ENCODE results near the gene ETV6.

Gene ETV6

DNA sequence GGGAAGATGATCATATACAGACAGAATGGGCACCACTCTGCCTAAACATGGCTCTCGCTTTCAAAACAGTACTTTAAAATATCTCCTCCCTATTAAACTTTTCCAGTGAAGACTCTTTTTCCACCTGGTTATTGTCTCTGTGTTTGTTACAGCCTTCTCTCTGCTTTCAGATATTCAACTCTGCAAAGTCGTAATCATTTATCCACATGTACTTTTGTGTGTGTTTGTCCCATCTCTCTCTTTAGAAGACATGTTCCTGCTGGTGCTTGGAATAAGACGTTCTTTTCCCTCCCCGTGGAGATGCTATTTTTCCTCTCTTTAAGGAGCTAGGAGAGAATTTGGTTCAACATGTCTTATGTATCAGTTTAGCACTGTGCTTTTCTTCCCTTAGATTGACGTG is 45.1 kb downstream of the ETV6 start:
- no peak for DNase-seq (ENCODE audit: low read depth)

DNA sequence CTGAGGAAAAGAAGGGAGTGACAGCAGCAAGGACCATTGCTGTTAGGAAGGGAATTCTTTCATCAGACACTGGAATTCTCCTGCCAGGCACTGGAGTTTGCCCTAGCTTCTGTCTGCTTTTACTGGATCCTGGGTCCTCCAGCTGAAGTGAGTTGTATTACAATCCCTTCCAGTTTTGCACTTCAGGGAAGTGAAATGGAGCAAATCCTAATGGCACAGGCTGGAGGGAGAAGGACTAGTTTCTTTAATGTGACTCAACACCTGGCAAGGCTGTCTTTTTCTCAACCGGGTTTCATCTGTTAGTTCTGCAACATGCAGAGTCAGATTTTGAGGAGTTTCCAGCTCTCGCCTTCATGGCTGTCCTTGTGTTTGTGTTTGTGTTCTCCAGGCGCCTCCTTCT is 45.8 kb downstream of the ETV6 start:
- DNase-seq (ENCODE audit: low read depth), result no peak

DNA sequence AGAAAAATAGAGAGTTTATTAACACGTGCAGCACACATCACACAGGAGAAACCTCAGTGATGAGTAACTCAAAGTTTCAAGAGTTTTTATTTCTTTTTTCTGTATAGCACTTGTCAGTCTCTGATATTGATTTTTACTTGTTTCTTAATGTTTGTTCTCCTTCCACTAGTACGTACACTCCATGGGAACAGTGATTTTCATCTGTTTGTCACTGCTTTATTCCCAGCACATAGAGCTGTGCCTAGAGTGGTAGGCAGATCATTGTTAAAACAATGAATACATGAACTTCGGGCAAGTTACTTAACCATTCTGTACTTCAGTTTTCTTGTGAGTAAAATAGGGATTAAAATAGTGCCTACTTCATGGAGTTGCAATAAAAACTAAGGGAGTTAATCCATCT is 46.6 kb downstream of the ETV6 start:
- DNase-seq (ENCODE audit: low read depth), result no peak

DNA sequence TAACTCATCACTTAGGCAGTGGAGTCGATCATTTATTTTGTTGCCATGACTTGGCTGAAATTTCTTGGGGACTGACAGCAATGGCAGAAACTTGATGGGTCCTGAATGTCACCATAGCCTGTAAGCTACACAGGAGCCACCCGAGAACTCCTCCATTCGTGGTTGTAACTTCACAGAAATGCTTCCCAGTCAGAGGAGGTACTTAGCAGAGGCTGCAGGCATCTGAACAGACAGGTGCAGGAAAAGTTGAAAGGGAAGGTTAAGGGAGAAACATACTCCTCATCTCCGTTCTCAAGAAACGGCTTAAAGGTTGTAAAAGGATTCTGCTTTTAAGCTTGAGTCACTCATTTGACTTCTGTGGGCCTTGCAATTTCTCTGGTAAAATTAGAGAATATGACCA is 47.7 kb downstream of the ETV6 start:
- DNase-seq (ENCODE audit: low read depth), result no peak

DNA sequence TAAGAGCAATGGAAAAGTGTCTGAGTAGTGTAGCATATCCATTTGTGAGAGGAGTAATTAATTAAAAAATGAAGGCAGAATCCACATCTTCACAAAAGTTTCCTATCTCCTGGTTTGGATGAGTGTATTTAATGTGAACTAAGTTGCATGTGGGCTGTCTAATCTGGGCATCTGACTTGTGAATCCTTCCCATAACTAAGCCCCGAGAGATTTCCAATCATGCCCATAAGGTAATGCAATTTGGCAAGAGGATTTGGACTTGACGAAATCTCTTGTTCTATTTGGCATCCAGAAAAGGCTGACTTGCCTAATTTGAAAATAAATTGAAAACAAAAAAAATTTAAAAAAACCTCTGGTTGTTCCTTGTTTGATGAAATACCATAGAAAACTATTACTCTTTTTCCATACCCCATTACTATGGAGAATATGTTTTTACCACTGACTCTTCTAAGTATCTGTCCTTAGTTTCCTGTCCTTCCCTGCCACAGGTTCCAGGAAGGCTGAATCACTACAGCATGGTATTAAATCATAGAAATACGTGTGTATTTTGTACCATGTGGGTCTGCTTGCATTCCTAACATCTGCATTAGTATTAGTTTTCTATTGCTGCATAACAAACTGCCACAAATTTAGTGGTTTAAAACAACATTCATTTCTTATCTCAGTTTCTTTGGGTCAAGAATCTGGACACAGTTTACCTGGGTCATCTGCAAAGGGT is 48.4 kb downstream of the ETV6 start:
- no peak for DNase-seq (ENCODE audit: low read depth)

DNA sequence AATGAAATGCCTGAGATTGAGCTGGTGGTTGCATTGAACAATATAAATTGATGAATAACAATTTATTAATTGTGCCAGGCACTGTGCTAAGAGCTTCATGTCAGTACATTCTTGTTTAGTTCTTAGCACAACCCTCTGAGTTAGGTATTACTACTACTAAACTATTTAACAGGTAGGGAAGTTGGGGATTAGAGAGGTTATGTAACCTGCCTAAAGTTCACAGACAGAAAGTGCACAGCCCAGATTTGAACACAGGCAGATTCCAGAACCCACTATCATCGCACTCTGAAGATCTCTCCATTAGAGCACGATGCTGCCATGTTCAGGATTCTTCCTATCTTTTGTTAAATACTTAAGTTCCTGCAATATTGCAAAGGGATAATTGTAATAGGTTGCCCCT is 49.3 kb downstream of the ETV6 start:
- no peak for DNase-seq (ENCODE audit: low read depth)

DNA sequence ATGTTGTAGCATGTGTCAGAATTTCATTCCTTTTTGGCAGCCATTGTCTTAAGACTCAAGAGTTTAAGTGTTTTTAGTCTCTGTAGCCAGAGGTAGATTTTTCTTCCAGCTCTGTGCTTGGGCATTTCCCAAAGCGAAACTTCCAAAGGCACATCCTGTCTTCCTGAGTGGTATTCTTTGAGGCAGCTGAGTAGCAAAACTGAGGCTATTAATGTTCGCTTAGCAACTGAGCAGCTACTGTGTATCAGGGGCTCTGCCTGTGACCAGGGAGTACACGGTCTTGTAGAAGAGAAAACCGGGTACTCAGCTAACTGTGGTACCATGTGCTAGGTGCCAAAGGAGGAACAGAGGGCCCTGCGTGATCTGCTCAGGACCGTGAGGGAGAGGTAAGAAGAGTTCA is 52.0 kb downstream of the ETV6 start:
- DNase-seq (ENCODE audit: low read depth), result no peak

DNA sequence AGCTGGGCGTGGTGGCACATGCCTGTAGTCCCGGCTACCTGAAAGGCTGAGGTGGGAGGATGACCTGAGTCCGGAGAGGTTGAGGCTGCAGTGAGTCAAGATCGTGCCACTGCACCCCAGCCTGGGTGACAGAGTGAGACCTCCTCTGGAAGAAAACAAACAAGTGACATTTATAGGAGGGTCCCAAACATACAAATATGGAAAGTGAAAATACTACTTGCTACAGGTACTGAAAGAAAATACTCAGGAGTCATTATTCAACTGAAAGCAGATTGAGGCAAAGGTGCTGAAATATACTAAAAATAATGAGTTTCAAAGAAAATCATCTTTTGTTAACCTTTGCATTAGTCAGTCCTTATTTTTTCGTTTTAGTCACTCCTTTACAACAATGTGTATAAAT is 53.5 kb downstream of the ETV6 start:
- DNase-seq (ENCODE audit: low read depth), result no peak

DNA sequence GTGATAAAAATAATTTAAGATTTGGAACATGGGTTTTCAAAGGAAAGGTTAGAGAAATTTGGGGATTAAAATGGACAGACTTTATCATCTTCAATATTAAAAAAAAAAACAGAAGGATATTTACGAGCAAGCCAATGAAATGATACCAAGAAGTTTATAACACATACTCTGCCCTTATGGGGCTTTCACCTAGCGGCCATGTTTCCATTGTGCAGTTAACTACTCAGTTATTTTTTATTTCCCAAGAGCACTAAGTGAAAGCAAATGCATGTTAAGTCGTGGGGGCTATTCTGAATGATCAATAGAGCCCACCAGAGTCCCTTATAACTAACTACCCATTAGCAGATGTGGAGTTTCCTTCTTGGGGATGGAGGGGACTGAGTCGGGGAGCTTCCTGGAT is 53.9 kb downstream of the ETV6 start:
- DNase-seq (ENCODE audit: low read depth), result no peak

DNA sequence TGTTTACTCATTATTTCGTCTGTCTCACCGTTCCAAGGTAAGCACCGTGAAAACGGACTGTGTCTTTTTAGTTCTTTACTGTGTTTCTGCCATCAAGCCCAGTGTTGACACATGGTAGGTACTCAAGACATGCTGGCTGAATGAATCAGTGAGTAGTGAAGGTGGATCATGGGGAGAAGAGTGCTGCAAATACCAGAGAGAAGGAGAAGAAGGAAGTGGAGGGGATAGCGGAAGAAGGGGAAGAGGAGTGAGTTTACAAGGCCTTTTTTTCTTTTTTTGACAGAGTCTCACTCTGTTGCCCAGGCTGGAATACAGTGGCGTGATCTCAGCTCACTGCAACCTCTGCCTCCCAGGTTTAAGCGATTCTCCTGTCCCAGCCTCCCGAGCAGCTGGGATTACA is 54.6 kb downstream of the ETV6 start:
- DNase-seq (ENCODE audit: low read depth), result no peak

DNA sequence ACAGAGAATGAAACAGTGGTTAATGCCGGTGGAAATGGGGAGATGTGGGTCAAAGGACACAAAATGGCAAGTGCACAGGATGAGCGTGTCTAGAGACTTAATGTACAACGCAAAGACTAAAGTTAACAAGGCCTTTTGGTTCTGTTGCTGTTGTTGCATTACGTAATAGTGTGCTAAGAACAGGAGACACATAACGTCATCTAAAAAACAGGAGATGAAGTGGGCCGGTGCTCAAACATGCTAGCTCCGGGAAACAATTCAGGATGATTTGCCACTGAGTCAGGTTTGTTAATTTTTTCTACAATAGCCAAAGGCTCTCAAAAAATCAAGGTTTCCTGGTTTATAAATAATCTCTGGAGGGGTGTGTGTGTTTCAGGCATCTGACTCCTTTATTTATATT is 55.5 kb downstream of the ETV6 start:
- DNase-seq (ENCODE audit: low read depth), result no peak

DNA sequence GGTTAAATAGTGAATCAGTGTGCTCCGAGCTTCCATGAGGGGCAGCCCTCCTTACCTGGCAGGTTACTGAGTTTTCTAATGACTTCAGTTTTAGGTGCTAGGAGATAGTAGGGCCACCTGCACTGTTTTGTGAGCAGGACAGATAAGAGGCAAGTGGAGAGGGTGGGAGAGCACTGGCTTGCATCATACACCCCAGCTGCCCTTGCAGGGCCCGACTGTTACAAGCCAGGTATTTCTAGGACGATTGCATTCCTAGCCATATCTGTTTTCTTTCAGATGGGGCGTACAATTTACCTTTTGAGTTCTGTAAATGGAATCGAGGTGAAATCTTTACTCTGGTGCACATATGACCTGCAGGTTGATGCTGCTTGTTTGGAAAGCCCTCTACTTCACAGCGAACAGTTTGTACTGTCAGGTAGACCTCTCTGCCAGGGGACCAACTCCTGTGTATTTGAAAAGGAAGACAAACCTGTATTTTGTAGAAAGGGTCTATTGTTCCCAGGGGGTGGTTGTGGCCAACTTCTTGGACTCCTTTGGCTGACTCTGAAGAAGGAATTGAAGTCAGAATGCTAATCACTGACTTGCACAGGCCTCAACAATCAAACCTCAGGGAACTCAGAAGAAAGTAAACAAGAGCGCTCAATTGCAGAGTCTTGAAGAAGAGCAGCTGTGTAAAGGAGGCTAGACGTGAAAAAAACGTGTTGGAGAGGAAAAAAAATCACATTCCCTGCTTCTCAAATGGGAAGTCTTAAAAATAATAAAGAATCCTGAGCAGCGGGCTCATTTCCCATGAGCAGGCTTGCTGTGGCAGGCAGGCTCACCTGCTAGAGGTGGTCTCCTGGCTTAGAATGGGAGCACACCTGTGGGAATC is 57.3 kb downstream of the ETV6 start:
- DNase-seq (ENCODE audit: low read depth), result no peak

DNA sequence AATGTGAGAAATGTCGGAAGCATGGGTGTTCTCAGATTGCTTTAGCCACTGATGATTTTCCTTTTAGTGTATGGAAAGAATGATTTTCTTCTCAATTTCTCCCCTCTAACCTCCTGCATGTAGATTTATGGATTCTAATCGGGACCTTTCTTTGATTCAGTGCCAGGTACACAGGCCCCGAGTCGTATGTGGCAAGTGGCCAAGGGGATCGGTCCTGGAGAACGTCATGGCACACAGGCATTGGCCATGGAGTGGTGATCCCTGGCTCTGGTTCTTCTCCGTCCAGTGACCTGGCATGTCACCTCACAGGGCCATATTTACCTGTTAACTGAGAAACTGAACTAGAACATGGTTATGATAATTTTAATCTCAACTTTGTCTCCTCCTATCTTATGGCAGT is 58.1 kb downstream of the ETV6 start:
- no peak for DNase-seq (ENCODE audit: low read depth)

DNA sequence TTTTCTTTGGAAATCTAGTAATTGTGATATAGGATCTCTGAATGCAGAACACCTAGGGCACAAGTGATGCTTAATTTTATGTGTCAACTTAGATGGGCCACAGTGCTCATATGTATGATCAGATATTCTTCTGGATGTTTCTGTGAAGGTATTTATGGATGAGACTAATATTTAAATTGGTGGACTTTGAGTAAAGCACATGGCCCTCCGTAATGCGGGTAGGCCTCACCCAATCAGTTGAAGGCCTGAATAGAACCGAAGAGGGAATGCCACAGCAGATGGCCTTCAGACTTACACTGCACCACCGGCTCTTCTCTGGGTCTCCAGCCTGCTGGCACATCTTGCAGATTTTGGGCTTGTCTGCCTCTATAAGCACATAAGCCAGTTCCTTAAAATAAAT is 60.0 kb downstream of the ETV6 start:
- DNase-seq (ENCODE audit: low read depth), result no peak

DNA sequence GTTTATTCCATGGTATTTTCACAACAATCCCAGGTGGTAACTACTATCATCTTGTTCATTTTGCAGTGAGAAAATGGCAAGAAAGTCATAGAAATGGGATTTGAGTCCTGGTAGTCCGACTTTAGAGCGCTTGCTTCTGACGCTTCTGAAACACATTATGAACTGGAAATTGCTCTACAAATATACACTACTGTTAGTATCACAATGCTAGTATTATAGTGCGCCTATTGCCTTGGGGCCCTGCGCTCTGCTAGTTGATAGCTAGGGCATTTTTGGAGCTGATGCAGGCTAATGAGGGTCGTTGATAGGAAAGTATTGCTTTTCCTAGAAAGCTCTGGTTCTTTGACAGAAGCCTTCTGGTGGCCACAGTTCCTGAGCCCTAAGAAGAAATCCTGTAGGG is 61.0 kb downstream of the ETV6 start:
- DNase-seq (ENCODE audit: low read depth), result no peak

DNA sequence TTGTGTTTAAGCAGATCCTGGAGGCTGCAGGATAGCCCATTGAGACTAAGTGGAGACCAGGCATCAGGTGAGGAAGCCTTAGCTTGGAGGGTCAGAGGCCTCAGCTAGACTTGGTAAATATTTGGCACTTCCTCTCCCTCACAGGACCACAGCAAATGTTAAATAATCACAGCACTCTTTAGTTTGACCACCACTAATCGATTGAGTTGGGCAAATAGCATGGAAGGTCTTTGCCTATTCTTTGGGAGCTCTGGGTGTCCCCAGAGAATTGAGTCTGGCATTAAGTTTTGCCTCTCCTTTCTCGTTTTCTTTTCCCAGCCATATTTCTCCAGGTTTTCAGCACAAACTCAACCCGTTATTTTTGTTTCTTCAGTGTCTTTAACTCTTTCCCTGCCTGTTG is 61.4 kb downstream of the ETV6 start:
- no peak for DNase-seq (ENCODE audit: low read depth)

DNA sequence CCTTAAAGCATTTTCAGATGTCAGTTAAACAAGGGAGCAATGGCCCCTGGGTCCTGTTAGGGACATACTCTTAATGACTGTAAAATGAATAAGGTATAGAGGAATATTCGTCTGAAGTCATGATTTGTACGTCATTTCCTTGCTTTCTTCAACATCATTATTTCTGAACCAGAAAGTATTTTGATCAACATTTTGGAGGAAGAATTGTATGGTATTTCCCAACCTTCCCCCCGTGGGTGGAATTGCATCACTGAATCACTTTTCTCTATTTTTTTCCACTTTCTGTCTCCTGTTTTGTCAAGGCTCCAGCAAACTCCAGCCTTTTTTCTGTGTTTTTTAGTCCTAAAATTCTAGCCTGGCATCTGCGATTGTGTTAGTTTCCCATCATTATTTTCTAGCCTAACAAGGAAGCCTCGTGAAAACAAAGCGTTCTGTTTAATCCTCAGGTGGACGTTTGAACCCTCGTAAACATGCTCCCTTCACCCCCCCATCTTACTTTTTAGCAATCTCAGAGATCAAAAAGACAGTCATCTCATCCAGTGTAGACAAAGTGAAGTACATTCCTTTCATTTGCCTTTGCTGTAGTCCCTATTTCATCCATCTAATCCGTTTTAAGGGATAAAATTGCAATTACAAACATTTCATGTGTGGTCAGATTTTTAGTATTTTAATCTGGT is 62.3 kb downstream of the ETV6 start:
- no peak for DNase-seq (ENCODE audit: low read depth)

DNA sequence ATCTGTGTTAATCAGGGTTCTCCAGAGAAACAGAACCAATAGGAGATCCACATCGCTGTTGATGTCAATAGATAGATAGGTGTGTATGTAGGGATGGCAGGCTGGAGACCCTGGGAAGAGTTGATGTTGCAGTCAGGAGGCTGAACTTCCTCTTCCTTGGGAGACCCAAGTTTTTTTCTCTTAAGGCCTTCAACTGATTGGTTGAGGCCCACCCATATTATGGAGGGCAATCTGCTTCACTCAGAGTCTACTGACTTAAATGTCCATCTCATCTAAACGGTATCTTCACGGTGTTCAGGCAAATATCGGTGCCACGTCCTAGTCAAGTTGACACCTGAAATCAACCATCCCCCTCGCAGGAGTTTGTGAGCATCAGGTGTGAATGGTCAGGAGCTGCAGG is 63.0 kb downstream of the ETV6 start:
- no peak for DNase-seq (ENCODE audit: low read depth)

DNA sequence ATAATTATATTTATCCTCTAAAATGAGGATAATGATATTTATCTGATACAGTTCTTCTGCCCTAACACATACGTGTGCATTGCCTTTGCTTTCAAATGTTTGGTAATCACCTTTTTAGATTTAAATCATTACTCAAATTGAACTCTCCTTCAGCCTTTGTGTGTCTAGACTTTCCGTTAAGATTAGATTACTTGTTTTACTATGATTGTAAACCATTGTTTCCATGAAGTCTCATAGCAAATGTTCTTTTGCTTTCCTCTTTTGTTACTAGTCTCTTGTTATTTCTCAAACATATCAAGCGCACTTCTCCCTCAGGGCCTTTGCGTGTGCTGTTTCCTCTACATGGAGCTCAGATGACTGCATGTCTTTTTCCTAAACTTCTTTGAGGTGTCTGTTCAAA is 63.7 kb downstream of the ETV6 start:
- DNase-seq (ENCODE audit: low read depth), result no peak

DNA sequence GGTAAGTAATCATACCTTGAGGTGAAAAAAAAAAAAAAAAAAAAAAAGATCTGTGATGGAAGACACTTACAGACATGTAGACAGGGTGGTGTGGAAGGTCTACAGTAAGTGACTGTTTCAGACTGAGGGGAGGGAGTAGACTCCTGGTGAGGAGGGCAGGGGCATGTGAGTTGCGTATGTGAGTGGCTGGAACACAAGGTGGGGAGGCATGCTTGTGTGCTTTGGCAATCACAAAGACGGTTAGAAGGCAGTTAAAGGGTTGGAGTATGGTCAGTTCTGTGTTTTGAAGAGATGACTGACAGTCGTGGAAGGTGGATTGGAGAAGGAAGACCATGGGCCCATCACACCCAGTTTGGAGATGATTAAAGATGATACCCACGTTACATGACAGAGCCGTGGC is 65.2 kb downstream of the ETV6 start:
- no peak for DNase-seq (ENCODE audit: low read depth)

DNA sequence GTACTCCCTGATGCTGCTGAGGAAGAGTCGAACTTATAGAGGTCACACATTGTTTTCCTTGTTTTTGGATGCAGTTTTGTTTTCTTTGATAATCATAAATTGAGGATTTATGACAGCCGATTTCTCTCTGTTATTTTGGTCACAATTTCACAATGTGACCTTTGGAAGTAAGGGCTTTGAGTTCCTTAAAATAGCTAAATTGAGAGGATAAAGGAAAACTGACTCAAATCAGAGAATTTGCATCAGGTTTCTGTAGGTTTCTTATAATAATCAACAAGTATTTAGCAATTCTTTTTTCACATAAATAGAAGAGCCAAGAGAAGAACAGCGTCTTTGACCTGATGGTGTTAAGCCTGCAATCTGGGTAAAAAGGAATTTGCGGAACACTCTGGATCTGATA is 66.1 kb downstream of the ETV6 start:
- DNase-seq (ENCODE audit: low read depth), result no peak

DNA sequence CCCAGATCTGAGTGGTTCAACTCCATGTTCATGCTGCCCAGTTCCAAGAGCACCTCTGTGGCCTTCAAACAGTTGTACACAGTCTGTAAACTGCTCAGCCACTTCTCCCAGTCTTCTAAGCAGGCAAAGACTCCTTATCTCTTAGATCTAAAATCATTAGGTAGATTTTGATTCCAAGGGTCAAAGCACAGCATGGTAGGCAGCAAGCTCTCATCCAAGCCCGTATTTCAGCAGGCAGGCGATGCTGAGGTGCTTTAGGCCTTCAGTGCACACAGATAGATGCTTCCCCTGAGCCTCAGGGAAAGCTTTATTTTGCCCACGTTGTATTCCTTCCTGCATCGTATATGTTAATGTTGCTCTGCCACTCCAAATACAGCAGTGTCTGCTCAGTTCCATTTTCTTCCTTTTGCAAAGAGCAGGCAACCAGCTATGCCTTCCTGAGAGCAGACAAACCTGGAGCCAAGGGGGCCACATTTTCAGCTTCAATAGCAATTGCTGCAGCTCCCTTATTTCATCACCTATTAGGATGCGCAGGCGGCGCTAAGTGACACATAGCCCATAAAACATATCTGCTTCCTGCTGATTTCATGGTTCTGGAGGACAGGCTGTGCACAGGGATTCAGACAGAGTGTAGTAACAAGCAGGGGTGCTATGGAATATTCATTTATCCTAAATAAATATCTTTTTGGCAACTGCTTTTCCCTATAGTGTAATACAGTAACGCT is 67.5 kb downstream of the ETV6 start:
- no peak for DNase-seq (ENCODE audit: low read depth)

Measured in stimulated activated CD8-positive, alpha-beta memory T cell treated with anti-CD3 and anti-CD28 coated beads, Interleukin-7, amount 100 ng/mL, for 24 hours (primary cell).